ENCODE data around the gene IQCF6. TPM values are rescaled to one million over a fixed set of nuclear protein-coding genes. Genes with fewer than 3 reads are reported as not detected.
"Not testable (repeated sequence)": the region's sequence is repeated elsewhere in the genome, so short reads cannot be mapped to it uniquely, and the experiment has no call there.

IQCF6 gene
- total RNA-seq, 1 donor from 2014 or later, result not detected

DNA sequence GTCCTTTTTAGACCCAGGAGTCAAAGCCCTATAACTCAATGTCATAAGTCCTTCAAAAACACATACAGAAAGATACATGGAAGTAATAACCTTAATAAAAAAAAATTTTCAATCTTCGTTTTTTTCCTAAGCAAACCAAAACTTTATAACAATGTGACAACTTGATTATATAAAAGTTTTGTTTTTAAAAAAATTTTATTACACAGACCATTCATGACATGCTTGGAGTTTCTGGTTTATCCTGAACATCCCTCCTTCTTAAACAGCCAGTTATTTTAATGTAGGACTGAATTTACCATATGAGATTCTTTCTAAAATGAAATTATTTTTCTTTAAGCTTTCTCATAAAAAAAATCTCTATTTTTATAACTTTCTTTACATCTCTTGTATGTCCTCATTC is 30.7 kb downstream of the IQCF6 start:
- Mint-ChIP-seq H3K4me3 (no peak overlapping the region), H3K4me1 (no peaks in the 10 kb centered on the region), H3K9me3 (peaks cover 9% of the 10 kb centered on the region), H3K36me3 (ENCODE audit: low read depth) (no peaks in the 10 kb centered on the region), H3K27ac (ENCODE audit: unreplicated experiment) (no peak overlapping the region), H3K27me3 (ENCODE audit: low read depth) (peaks cover 8% of the 10 kb centered on the region)
- DNase-seq (ENCODE audit: low read depth, low spot score), result no peak
- no peak for TF ChIP-seq CTCF (conservative IDR thresholded peaks at IDR 0.05)

DNA sequence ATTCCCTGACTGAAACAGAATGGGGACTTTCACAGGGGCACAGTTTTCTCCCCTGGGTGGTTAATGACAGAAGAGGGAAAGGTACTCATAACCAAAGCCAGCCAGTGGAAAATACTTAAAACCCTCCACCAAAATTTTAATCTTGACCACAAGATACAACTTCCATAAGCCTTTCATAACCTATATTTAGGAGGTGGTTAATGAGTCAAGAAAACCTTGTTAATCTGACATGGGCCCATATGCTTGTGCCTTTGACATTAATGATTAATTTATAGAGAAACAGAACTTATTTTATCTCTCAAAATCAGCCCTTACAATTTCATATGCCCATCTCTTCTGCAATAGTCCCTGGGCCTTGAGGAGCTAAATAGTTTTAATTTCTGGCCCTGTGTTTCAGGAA is 31.2 kb downstream of the IQCF6 start:
- H3K27me3 Mint-ChIP-seq (ENCODE audit: low read depth), result peaks cover 5% of the 10 kb centered on the region
- H3K4me3 Mint-ChIP-seq, result no peak overlapping the region
- no peak for TF ChIP-seq CTCF (conservative IDR thresholded peaks at IDR 0.05)
- DNase-seq (ENCODE audit: low read depth, low spot score), result no peak
- H3K4me1 Mint-ChIP-seq, result no peaks in the 10 kb centered on the region
- peaks cover 13% of the 10 kb centered on the region for H3K9me3 Mint-ChIP-seq
- H3K27ac Mint-ChIP-seq (ENCODE audit: unreplicated experiment), result no peak overlapping the region
- H3K36me3 Mint-ChIP-seq (ENCODE audit: low read depth), result no peaks in the 10 kb centered on the region

GRCh38 chr3:51742978-51743377 is 36.1 kb downstream of the IQCF6 start:
- not testable (repeated sequence) for DNase-seq (ENCODE audit: low read depth, low spot score); H3K36me3 Mint-ChIP-seq (ENCODE audit: low read depth); H3K27ac Mint-ChIP-seq (ENCODE audit: unreplicated experiment); H3K4me1 Mint-ChIP-seq; H3K4me3 Mint-ChIP-seq
- H3K9me3 Mint-ChIP-seq, result peaks cover 11% of the 10 kb centered on the region
- H3K27me3 Mint-ChIP-seq (ENCODE audit: low read depth), result peaks cover 30% of the 10 kb centered on the region

GRCh38 chr3:51742320-51742719 is 36.7 kb downstream of the IQCF6 start:
- not testable (repeated sequence) for H3K4me3 Mint-ChIP-seq; H3K27ac Mint-ChIP-seq (ENCODE audit: unreplicated experiment); H3K36me3 Mint-ChIP-seq (ENCODE audit: low read depth); DNase-seq (ENCODE audit: low read depth, low spot score); H3K4me1 Mint-ChIP-seq
- peaks cover 11% of the 10 kb centered on the region for H3K9me3 Mint-ChIP-seq
- H3K27me3 Mint-ChIP-seq (ENCODE audit: low read depth), result peaks cover 36% of the 10 kb centered on the region

GRCh38 chr3:51739110-51739509 is 39.9 kb downstream of the IQCF6 start:
- peaks cover 8% of the 10 kb centered on the region for H3K9me3 Mint-ChIP-seq
- H3K36me3 Mint-ChIP-seq (ENCODE audit: low read depth), result no peaks in the 10 kb centered on the region
- no peaks in the 10 kb centered on the region for H3K4me1 Mint-ChIP-seq
- no peak overlapping the region for H3K27ac Mint-ChIP-seq (ENCODE audit: unreplicated experiment)
- H3K27me3 Mint-ChIP-seq (ENCODE audit: low read depth), result peaks cover 45% of the 10 kb centered on the region
- DNase-seq (ENCODE audit: low read depth, low spot score), result no peak
- H3K4me3 Mint-ChIP-seq, result no peak overlapping the region
- no peak for TF ChIP-seq CTCF (conservative IDR thresholded peaks at IDR 0.05)

GRCh38 chr3:51735950-51736349 is 43.1 kb downstream of the IQCF6 start:
- Mint-ChIP-seq H3K4me1 (no peaks in the 10 kb centered on the region), H3K27ac (ENCODE audit: unreplicated experiment) (no peak overlapping the region), H3K36me3 (ENCODE audit: low read depth) (no peaks in the 10 kb centered on the region), H3K27me3 (ENCODE audit: low read depth) (peaks cover 42% of the 10 kb centered on the region), H3K4me3 (no peak overlapping the region), H3K9me3 (no peaks in the 10 kb centered on the region)
- DNase-seq (ENCODE audit: low read depth, low spot score), result no peak
- TF ChIP-seq CTCF (conservative IDR thresholded peaks at IDR 0.05), result no peak

GRCh38 chr3:51735039-51735438 is 44.0 kb downstream of the IQCF6 start:
- H3K9me3 Mint-ChIP-seq, result no peaks in the 10 kb centered on the region
- H3K27ac Mint-ChIP-seq (ENCODE audit: unreplicated experiment), result no peak overlapping the region
- no peak overlapping the region for H3K4me3 Mint-ChIP-seq
- H3K36me3 Mint-ChIP-seq (ENCODE audit: low read depth), result no peaks in the 10 kb centered on the region
- DNase-seq (ENCODE audit: low read depth, low spot score), result no peak
- no peak for TF ChIP-seq CTCF (conservative IDR thresholded peaks at IDR 0.05)
- peaks cover 37% of the 10 kb centered on the region for H3K27me3 Mint-ChIP-seq (ENCODE audit: low read depth)
- H3K4me1 Mint-ChIP-seq, result no peaks in the 10 kb centered on the region
